Measurements from ENCODE around the gene LYPD6B.

The LYPD6B gene

DNA sequence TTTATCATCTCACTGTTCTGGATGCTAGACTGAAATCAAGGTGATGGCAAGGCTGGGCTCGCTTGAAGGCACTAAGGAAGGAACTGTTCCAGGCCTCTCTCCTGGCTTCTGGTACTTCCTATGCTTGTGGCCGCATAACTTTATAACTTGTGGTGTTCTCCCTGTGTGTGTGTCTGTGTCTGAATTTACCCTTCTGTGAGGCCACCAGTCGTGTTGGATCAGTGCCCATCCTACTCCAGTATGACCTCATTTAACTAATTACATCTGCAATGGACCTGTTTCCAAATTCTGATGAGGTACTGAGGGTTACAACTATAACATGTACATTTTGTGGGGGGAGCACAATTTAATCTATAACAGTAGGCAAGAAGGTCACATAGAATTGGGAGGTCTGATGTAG is 41.6 kb downstream of the LYPD6B start:
- no peak for DNase-seq

DNA sequence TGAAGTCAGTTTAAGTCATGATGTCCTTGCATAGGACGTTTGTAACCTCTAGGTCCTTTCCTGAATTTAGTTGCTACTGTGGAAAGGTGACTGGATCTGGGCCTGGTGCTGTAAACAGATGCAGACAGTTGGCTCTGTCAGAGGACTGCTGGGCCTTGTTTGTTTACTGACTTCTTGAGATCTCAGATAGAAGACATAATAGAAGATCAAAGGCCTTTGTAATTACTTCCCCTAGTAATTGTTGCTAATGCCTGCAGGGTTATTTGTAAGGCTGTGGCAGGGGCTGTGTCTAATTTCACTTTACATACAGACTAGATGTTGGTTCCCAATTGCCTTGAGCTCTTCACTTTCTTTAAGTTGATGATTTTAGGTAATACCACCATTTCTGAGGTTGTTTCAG is 42.5 kb downstream of the LYPD6B start:
- no peak for DNase-seq

DNA sequence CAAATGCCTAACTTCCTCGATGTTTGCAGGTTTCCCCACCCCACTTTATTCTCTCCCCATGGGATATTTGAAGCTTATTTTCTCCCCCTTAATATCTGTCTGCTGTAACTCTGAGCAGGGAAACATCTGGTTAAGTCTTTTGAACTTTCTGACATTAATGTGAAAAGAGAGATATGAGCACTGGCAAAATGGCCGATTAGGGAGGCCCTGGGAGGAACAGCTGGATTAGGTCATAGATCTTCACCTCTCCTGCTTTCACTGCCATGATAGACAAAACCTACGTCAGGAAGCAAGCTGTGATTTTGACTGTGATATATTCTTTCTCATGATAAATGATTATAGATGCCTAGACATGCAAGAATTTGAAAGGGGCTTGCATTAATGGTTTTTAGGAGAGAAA is 43.6 kb downstream of the LYPD6B start:
- DNase-seq, result no peak

DNA sequence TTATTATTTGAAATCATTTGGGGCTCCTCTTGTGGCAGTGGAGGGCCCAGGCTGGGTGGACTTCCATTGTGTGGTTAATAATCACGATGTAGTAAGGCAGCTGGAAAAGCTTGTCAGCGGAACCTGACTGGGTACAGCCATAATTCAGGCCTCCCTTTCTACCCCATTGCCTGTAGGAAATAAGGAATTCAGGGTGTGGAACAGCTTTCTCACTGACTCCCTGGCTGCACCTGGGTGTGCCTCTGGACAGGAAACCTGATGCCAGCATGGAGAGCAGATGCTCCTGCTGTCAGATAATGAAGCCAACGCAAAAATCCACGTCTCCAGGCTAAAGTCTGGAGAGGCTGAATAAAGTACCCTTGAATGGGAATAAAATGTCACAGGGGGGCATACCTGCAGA is 44.2 kb downstream of the LYPD6B start:
- no peak for DNase-seq

DNA sequence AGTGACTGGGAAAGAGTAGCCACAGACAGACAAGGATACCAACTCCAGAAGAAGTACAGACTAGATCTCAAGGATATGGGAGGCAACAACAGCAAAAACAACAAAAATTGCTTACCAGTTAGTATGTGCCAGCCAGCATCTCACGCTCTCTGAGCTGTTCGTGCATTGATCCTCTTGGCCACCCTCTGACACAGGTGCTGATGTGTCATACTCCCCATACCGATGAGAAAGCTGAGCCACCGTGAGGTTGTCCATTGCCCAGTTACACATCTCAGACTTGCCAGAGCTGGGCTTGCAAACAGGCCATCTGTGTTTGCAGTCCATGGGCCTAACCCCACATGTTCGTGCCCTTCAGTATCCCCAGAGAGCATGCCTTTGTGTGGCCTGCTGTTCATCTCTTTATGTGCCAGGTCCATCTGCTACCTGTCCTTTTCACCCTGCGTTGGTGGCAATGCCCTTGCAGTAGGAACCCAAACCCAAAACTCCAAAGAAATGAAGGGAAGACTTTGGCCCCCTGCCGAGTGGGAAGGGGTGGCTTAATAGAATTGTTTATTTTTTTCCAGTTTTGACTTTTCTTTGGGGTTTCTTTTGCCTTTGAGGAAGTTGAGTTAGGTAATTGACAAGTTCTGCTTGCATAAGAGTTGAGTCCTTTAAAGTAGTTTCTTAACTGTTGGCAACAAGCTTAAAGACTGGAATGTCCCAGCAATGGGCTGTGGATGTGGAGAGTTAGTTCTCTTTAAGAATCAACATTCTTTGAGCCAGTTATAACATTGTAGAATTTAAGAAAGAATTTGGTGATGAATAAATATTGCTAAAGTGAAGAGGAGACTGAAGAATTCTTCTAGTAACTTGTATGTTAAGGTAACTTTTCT is 46.7 kb downstream of the LYPD6B start:
- DNase-seq, result no peak

DNA sequence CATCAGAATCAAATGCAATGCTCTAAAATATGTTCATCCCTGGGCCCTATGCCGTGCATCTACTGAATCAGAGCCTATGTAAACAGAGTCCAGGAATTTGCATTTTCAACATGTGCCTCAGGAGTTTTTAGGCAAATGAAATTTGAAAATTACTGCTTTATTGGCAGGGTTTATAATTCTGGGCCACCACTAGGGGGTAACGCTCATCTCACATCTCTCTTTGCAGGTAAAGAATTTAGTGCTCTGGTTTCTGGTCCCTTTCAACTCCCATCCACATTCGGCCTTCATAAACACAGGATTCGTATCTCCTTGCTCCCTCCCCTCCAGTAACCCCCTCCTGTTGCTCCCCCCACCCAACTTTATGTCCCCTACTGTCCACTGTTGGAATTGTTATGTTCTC is 49.3 kb downstream of the LYPD6B start:
- no peak for DNase-seq

DNA sequence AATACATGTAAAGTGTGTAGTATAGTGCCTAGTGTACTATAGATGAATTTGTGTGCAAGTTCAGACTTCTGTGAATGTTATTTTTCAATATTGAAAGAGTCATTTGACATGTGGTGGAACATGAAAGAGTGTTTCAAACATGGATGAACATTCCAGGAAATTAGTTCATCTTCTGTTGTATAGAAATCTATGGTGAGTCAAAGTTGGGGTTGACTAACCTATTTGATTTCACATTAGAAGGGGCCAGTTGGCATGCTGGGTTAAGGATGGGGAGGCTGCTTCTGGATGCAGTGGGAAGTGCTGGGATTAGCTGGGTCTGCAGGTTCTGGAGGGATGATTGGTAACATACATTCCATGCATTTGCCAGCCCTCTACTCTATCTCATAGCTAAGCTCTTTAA is 50.6 kb downstream of the LYPD6B start:
- no peak for DNase-seq

DNA sequence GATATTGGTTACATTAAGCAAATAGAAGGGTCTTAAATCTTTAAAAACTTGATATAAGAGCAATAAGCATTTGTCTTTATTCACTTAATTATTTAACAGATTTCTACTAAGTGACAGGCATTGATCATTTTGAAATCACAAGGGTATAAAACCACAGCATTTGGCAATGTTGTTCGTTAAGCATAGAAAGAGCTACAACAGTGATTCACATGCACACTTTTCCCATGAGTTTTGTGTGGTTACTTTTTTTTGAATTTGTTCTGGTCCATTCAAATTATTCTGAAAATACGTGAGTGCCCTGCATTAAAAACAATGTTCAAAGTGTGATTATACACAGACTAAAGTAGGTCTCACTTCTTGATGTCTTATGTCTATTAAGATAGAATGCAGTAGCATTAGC is 52.2 kb downstream of the LYPD6B start:
- no peak for DNase-seq

DNA sequence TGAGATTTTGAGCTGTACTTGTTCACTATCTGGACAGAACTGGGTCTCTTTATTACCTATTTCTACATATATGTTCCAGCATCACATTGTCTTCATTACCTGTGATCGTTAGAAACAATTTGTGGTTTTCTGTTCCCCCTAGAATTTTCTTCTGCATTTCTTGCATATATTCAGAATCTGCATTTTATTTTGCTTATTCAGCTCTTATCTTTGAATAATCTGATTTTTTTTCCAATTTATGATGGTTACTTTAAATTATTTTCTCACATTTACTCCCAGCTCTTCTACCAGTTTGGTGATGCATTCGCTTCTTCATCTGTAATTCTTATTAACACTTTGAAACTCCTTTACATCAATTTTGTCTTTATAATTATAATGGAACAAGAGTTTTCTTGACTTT is 55.1 kb downstream of the LYPD6B start:
- DNase-seq, result no peak

DNA sequence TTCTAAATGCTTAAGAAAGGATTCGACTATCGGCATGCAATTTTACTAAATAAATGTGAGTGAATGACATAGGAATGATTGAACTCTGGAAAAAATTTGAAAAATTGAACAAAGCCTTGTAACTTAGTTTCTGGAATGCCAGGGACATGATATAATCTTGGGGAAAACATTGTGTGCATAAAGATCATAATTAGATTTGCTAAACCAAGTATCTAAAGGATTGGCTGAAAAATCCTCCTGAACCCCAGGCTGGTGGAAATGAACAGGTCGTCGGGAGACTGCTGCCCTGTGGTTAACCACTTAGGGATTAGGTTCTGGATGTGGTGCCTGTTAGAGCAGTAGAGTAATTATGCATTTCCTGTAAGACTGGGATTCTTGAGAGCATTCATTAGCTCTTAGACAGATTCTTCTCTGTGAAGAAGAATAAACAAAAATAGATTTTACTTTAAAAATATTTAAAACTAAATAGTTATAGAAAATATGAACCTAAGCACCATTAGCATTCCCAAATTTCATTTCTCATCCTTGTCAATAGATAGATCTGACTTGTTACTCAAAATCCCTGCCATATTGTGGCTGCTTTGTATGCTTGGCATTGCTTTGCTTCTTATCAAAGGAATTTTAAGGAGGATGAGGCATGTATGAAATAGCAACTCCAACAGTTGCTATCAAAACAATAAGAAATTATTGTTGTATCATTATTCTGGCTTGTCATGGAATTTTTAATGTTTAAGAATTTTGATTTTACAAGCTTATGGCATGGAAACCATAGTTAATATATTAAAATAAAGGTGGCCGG is 55.9 kb downstream of the LYPD6B start:
- DNase-seq, result no peak

DNA sequence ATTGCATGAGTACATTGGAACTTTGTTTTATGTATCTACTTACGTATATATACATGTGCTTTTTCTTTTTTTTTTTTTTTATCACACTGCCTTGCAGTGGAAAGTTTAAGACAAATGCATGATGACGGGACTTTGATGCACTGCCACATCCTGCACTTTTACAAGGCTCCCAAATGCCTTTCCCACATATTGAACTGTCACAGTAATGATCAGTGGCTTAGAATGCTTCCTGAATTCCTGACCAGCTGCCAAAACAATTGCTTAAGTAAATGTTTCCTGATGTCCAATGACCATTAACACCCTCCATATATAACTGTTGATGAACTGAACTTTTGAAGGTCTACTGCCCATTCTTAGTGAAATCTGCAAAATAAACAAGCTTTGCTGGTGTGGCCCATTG is 60.2 kb downstream of the LYPD6B start:
- no peak for DNase-seq

DNA sequence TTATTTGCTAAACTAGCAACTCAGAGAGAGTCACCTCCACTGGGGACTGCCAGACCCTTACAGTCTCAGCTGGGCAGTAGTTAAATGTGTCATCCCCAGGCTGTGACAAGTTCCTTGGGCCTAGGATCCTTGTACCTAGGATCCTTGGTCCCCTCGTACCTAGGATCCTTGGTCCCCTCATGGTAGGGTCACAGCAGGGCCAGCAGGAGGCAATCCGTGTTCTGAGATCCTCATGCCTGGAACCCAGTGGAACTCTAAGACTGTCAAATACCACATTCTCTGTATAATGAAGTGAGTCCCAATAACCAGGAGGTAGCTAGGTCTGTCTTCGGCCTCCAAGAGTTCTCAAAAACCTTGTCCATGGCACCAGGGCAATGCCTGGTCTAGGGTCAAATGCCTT is 60.8 kb downstream of the LYPD6B start:
- no peak for DNase-seq

DNA sequence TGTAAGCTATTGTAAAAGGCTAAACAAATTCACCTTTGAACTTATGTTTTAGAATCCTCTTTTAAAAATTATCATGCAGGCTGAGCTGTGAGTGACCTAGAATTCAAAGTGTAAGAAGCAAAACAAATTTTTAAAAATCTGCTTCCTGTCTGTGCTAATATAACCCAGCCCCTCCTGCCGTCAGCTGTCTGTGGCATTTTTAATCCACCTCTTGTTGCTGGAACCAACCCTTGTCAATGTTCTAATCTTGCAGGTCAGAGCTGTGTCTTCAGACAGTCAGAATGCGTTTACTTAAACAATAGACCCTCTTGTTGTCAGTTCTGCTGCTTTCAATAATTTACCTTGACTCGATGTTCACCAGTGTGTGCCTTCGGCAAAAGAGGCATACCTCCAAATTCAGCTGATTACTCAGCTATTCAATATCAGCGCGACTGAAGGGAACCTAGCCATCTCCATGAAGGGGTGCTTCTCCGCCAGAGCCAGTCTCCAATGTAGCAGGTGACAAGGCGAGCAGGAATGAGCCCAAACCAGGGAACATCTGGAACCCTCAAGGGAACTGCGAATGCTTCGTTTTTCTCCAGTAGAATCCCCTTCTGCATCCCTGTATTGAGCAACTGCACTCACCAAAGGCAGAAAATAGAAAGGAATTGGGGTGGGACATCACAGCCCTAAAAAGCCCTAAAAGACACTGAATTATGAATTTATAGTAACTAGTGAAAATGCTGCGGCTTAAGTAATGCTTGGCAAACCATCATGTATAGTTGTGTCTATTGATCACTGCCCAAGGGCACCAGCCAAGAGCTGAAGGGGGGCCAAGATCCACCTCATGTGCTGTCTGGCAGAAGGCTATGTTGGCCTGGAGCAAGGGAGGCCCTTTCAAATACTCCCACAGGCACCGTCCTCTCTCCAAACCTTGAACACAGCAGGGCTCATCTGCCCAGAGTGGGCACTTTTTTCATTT is 62.5 kb downstream of the LYPD6B start:
- DNase-seq, result no peak

DNA sequence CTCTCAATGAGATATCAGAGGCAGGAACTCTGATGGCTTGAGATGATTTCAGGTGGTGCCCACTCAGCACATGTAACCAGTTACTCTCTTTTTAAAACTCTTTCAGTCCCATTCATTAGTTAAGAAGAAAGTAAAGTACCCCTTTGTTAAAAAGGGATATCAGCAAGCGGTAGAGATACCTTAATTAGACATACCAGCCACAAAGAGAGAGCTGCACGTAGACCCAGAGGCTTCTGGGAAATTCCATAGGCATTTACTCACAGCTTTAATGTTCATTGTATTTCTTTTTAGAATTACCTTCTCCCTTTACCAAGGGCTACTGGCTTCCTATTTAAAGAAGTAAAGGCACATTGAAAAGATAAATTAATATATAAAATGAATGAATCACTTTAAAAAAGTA is 63.3 kb downstream of the LYPD6B start:
- no peak for DNase-seq

DNA sequence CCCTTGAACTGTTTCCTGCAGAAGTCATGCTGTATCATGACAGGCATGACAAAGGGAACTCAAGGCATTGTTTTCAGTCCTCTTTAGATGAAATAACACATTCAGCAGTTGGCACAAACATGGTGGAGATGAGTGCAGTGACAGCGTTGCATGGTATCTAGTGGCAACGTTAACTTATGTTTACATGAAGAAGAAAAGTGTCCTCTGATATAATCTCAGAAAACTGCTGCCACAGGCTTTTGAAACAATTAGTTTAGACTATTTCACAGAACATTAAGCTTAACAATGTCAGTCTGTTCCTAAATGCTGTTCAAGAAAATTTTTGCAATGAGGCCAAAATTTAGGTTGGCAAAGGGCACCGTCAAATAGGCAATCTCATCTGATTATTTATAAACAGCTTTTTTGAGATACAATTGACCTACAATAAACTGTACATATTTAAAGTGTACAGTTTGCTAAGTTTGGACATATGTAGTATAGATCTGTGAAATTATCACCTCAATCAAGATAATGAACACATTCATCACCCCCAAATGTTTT is 64.7 kb downstream of the LYPD6B start:
- no peak for DNase-seq

DNA sequence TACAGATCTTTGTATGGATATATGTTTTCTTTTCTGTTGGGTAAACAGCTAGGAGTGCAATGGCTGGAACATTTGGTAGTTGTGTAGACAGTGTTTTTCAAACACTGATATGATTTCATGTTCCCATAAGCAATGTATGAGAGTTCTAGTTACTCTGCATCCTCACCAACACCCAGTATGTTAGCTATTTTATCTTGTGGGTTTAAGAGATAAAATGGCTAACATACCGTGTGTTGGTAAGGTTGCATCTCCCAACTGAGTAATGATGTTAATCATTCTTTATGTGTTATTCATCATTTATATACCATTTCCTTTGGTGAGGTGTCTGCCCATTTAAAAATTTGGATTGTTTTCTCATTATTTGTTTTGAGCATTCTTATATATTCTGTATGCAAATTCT is 65.7 kb downstream of the LYPD6B start:
- no peak for DNase-seq

DNA sequence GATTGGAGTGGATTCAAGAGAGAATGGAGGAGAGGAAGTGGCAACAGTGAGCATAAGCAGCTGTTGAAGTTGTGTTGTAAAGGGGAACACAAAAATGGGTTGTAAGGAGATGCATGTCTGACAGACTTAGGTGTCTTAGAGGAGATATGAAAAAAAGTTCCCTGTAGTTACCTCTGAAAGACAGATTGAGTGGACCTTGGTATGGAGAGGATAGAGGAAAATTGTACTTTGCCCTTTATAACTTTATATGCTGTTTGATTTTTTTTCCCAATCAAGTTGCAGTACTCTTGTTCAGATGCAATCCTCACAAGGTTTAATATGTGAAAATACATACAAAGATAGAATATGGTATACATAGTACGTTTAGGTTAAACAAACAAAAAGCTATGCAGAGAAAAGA is 73.6 kb downstream of the LYPD6B start:
- DNase-seq, result no peak

DNA sequence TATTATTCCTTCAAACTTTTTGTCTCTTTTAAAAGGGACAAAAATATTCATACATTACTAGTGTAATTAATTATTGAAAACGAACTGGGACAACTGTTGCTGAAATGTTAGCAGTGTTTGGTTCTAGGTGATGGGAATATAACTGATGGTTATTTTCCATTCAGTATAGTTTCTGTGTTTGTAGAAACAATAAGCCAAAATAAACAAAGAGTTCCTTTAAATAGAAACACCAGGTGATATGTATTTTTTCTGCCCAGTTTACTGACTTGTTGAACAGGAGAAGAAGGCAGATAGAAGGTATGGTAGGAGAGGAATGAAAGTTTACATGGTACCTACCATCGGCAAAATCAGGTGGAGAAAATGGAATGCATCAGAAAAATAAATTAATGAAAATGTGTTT is 74.2 kb downstream of the LYPD6B start:
- DNase-seq, result no peak

DNA sequence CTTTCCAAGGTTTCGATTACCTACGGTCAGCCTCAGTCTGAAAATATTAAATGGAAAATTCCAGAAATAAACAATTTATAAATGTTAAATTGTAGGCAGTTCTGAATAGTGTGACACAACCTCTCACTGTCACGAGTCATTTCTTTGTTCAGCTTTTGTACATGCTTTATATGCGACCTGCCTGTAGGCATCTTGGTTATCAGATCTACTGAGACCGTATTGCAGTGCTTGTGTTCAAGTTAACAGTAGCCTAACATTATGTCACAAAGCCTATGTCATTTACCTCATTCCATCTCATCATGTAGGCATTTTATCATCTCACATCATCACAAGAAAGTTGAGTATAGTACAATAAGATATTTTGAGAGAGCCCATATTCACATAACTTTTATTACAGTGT is 77.3 kb downstream of the LYPD6B start:
- no peak for DNase-seq

DNA sequence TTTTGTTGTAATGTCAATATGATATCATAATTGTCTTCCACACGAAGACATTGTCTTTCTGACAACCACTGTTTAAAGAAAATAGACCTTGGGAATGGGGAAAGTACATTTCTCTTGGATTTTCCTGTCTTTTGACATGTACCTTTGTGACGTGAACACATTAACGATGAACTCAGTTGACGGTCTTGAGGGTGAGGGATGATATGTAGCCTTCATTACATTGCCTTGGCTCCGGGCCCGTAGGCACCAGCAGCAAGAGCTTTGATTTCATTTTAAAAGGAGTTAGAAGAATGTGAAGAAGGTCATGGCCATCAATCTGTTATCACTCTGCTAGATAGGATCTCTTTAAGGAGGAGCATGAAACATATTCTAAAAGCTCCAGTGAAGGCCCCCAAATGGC is 80.9 kb downstream of the LYPD6B start:
- DNase-seq, result no peak

DNA sequence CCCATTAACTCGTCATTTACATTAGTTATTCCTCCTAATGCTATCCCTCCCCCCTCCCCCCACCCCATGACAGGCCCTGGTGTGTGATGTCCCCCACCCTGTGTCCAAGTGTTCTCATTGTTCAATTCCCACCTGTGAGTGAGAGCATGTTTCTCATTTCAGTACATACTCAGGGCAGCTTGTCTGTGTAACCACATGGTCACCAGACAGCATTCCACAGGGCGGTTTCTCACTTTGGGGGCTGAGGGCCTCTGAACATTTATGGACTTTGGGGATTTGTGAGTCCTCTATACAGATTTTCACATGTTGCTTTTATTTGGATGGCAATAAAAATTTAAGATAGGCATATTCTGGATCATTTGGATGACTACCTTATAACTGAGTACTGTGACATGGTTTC is 84.0 kb downstream of the LYPD6B start:
- DNase-seq, result no peak

DNA sequence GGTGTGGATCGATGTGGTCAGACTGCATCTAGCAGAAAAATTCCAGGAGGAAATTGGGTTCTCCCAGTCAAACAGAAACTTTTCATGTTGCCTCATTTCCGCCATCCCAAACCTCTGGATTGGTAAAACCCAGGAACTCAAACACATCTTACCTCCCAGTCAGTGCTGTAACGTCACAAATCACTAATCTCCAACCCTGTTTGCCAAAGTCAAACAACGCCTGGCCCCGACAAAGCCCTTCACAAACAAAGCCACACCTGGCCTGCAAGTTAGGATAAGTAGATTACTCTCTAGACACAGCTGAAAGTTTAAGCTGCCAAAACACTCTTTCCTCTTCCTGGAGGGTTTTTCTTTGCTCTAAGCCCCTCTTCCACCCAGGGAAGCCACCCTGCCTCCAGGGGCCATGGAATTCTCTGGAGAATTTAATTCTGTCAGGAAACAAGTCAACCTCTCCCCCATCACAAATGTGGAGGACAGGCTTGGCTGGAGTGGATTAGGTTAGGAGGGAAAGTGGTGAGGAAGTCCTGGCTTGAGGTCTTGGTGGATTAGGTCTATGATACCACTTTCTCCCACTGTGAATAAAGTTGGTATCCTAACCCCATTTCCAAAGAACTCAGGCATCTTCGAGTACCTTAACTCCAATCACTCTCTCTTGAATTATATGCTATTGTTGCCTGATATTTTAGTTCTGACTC is 86.7 kb downstream of the LYPD6B start:
- DNase-seq, result no peak
